Esophagus muscularis mucosa (tissue), 4 donors: ENCODE results near the gene KLHL3. TPM values are rescaled to one million over a fixed set of nuclear protein-coding genes. Genes with fewer than 3 reads are reported as not detected.

ENCODE experiments used
- DNase-seq: peaks from one replicate; pipeline ENCODE4 v3.0.0-alpha.2; 2017; ENCODE audit errors: extremely low spot score
- H3K27ac ChIP-seq, 4 donors: fragments of 200-600 bp; sonication (generic); replicated peaks in 1 of 4; 1 replicate in 3 of 4; 2 replicates in 1 of 4; pipeline ENCODE4 v1.5.1; 2016 to 2019; ENCODE audit warnings: mild to moderate bottlenecking in 1 of 4
- H3K27me3 ChIP-seq, 4 donors: fragments of 200-600 bp; sonication (generic); one replicate each; pipeline versions ENCODE4 v1.5.1 to v1.6.0; 2016 to 2019
- H3K36me3 ChIP-seq, 4 donors: fragments of 200-600 bp; sonication (generic); one replicate each; pipeline ENCODE4 v1.5.1; 2016 to 2019
- H3K4me1 ChIP-seq, 4 donors: fragments of 200-600 bp; sonication (generic); one replicate each; pipeline ENCODE4 v1.5.1; 2016 to 2019
- H3K4me3 ChIP-seq, 4 donors: fragments of 200-600 bp; sonication (generic); 1 replicate in 2 of 4; 2 replicates in 2 of 4; pipeline ENCODE4 v1.5.1; 2016 to 2019; ENCODE audit warnings: mild to moderate bottlenecking in 4 of 4, moderate library complexity in 1 of 4
- H3K9me3 ChIP-seq, 4 donors: fragments of 200-600 bp; sonication (generic); 1 replicate in 3 of 4; 2 replicates in 1 of 4; pipeline ENCODE4 v1.5.1; 2016 to 2019
- EP300 ChIP-seq: sonication (generic); formaldehyde crosslinking; IDR thresholded peaks from one replicate; pipeline ENCODE4 v1.6.1; 2017; ENCODE audit warnings: antibody characterized with exemption
- POLR2A ChIP-seq: fragments of 450-650 bp; IDR thresholded peaks from one replicate; pipeline ENCODE4 v1.6.1; 2017; ENCODE audit warnings: antibody characterized with exemption, moderate library complexity, mild to moderate bottlenecking, low read depth
- POLR2AphosphoS5 ChIP-seq, 2 donors: sonication (generic); formaldehyde crosslinking; IDR thresholded peaks; one replicate each; pipeline ENCODE4 v1.6.1; 2017; ENCODE audit warnings: antibody characterized with exemption in 2 of 2
- WGBS: methylation state at CpG from one replicate; pipeline ENCODE4 v1.1.5; 2018; 5-methylcytosine and 5-hydroxymethylcytosine counted together
- intact Hi-C: fragments of 100-400 bp; cut with DNase I; formaldehyde crosslinking; loops from one replicate; pipeline ENCODE4 v1.15.1; 2023
- total RNA-seq, 4 donors: library from RNA; depleted of rRNA; stranded (reverse); fragments of >200 nt; gene quantifications; one replicate each; pipeline versions ENCODE4 v1.1.0 to v1.2.1, GENCODE V29; 2016
- TF ChIP-seq, protein P1 (sequence below), 3 experiments: fragments of 200-600 bp in 2 of 3; fragments of 450-650 bp in 1 of 3; sonication (generic) in 2 of 3; IDR thresholded peaks; one replicate each; pipeline ENCODE4 v1.5.1; 2017 to 2019; ENCODE audit warnings: antibody characterized with exemption in 3 of 3, mild to moderate bottlenecking in 2 of 3, moderate library complexity in 1 of 3

The KLHL3 gene
- total RNA-seq, 4 donors from 2014 or later, result 3.0 to 7.8 (median 5.6) TPM

DNA sequence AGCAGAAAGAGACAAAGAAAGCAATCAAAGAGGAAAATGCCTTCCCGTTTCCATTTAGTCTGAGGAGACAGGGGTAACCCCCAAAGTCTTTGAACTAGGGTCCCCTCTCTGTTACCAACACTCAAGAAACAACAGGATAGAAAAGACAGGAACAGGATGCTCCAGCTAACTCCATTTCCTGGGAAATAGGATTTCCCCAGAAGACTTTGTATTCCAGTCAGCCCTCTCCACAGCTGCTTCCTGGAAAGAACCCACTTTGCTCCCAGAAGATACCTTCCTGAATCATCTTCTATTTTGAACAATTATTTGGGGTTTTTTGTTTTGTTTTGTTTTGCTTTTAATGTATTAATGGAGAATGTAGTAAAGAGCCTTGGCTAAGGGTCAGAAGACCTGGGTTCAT is 56.0 kb downstream of the KLHL3 start:
- Histone ChIP-seq H3K4me1 (no peaks in the 10 kb centered on the region), H3K36me3 (peaks cover 0 to 32% (median 10%) of the 10 kb centered on the region in 4 donors), H3K9me3 (no peaks in the 10 kb centered on the region), H3K4me3 (no peak overlapping the region), H3K27me3 (no peaks in the 10 kb centered on the region), H3K27ac (no peak overlapping the region)
- intact Hi-C loops, result no loop called here
- WGBS, result 100% methylated on average over 1 of the region's 1 CpG
- no peak for TF ChIP-seq POLR2AphosphoS5 (IDR thresholded peaks at IDR 0.05)
- TF ChIP-seq EP300, result no peak
- TF ChIP-seq POLR2A, result no peak
- TF ChIP-seq, protein P1, sequence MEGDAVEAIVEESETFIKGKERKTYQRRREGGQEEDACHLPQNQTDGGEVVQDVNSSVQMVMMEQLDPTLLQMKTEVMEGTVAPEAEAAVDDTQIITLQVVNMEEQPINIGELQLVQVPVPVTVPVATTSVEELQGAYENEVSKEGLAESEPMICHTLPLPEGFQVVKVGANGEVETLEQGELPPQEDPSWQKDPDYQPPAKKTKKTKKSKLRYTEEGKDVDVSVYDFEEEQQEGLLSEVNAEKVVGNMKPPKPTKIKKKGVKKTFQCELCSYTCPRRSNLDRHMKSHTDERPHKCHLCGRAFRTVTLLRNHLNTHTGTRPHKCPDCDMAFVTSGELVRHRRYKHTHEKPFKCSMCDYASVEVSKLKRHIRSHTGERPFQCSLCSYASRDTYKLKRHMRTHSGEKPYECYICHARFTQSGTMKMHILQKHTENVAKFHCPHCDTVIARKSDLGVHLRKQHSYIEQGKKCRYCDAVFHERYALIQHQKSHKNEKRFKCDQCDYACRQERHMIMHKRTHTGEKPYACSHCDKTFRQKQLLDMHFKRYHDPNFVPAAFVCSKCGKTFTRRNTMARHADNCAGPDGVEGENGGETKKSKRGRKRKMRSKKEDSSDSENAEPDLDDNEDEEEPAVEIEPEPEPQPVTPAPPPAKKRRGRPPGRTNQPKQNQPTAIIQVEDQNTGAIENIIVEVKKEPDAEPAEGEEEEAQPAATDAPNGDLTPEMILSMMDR (IDR thresholded peaks at IDR 0.05), result no peak
- no peak for DNase-seq

GRCh38 chr5:137679195-137679594 is 56.7 kb downstream of the KLHL3 start:
- TF ChIP-seq POLR2A, result no peak
- no peak for TF ChIP-seq EP300
- TF ChIP-seq POLR2AphosphoS5 (IDR thresholded peaks at IDR 0.05), result no peak
- TF ChIP-seq, protein P1 (IDR thresholded peaks at IDR 0.05), result no peak
- Histone ChIP-seq H3K27ac (no peak overlapping the region), H3K9me3 (no peaks in the 10 kb centered on the region), H3K27me3 (no peaks in the 10 kb centered on the region), H3K36me3 (peaks cover 0 to 25% (median 10%) of the 10 kb centered on the region in 4 donors), H3K4me1 (no peaks in the 10 kb centered on the region), H3K4me3 (no peak overlapping the region)
- intact Hi-C loops, result no loop called here
- WGBS, result 84% methylated on average over 4 of the region's 4 CpGs
- no peak for DNase-seq

DNA sequence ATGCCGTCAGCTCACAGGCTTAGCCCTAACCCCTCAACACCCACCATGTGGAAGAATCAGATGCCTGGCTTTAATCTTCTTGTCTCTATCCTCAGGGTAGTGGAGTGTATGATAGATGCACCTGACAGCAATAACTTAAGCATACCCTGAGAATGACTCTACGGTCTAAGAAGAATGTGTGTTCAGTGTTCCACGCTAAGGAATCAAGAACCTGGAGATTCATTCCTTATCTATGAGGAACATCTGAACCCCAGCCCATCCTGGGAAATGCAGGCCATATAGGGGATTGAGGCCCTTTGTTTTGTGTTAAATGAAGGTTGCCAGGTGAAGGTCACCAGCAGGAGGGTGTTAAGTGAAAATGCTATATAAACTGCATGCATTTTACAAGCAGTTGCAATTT is 63.0 kb downstream of the KLHL3 start:
- no peak for DNase-seq
- Histone ChIP-seq H3K27me3 (no peaks in the 10 kb centered on the region), H3K4me1 (no peaks in the 10 kb centered on the region), H3K27ac (no peak overlapping the region), H3K4me3 (no peak overlapping the region), H3K36me3 (peaks cover 0 to 21% (median 10%) of the 10 kb centered on the region in 4 donors), H3K9me3 (no peaks in the 10 kb centered on the region)
- TF ChIP-seq, protein P1 (IDR thresholded peaks at IDR 0.05), result no peak
- no peak for TF ChIP-seq EP300
- no peak for TF ChIP-seq POLR2A
- TF ChIP-seq POLR2AphosphoS5 (IDR thresholded peaks at IDR 0.05), result no peak
- intact Hi-C loops, result no loop called here
- 95% methylated on average over 2 of the region's 3 CpGs for WGBS

GRCh38 chr5:137672001-137672400 is 63.9 kb downstream of the KLHL3 start:
- Histone ChIP-seq H3K4me1 (peaks cover 0 to 2% (median under 1%) of the 10 kb centered on the region in 4 donors), H3K4me3 (no peak overlapping the region), H3K27ac (no peak overlapping the region), H3K27me3 (no peaks in the 10 kb centered on the region), H3K9me3 (no peaks in the 10 kb centered on the region), H3K36me3 (peaks cover 0 to 13% (median 6%) of the 10 kb centered on the region in 4 donors)
- intact Hi-C loops, result no loop called here
- 93% methylated on average over 6 of the region's 6 CpGs for WGBS
- DNase-seq, result no peak
- TF ChIP-seq POLR2AphosphoS5 (IDR thresholded peaks at IDR 0.05), result no peak
- no peak for TF ChIP-seq POLR2A
- TF ChIP-seq, protein P1 (IDR thresholded peaks at IDR 0.05), result no peak
- no peak for TF ChIP-seq EP300

DNA sequence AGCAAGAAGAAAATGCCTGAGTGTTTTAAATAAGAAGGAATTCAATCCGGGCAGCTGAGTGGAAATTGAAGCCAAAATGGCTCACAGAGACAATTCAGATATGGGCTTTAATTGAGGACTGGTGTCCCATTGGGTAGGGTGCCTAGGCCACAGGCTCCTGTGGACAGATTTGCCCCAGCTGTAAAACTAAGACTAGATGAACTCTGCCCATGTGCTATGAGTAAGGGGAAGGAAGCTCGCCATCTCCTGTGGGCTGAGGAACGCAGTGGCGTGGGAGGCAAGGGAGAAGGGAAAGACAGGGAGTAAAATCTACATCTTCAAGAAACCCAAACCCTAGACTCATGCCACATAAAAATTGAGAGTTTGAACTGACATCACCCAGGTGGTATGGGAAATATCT is 66.1 kb downstream of the KLHL3 start:
- Histone ChIP-seq H3K27ac (no peak overlapping the region), H3K4me3 (no peak overlapping the region), H3K4me1 (peaks cover 0 to 15% (median 9%) of the 10 kb centered on the region in 4 donors), H3K36me3 (no peaks in the 10 kb centered on the region), H3K27me3 (no peaks in the 10 kb centered on the region), H3K9me3 (no peaks in the 10 kb centered on the region)
- peak; percentile 77 for DNase-seq
- TF ChIP-seq POLR2AphosphoS5 (IDR thresholded peaks at IDR 0.05) (no peak), EP300 (no peak), POLR2A (no peak)
- TF ChIP-seq, protein P1 (IDR thresholded peaks at IDR 0.05), result no peak
- intact Hi-C loops, result no loop called here
- 85% methylated on average over 4 of the region's 4 CpGs for WGBS
